ENCODE data around the gene CLIC4. TPM values are rescaled to one million over a fixed set of nuclear protein-coding genes. Genes with fewer than 3 reads are reported as not detected.

CLIC4 gene
- total and polyA plus RNA-seq, 8 donors: 53.5 to 372 (median 110) TPM

GRCh38 chr1:24713176-24713575 is 32.1 kb upstream of the CLIC4 start:
- H3K9me3 ChIP-seq: no peaks in the 10 kb centered on the region
- intact Hi-C loops (cut with DNase I; ENCODE audit: low total_unique reads): no loop called here

GRCh38 chr1:24713736-24714135 is 31.5 kb upstream of the CLIC4 start:
- Histone ChIP-seq H3K27me3 (no peaks in the 10 kb centered on the region), H3K36me3 (no peaks in the 10 kb centered on the region), H3K27ac (no peak overlapping the region), H3K4me3 (no peak overlapping the region), H3K9me3 (no peaks in the 10 kb centered on the region), H3K4me1 (peaks cover 0 to 10% (median 10%) of the 10 kb centered on the region in 4 donors)
- TF ChIP-seq POLR2AphosphoS5 (IDR thresholded peaks at IDR 0.05) (no peak), EP300 (IDR thresholded peaks at IDR 0.05) (no peak), POLR2A (IDR thresholded peaks at IDR 0.05) (no peak)
- TF ChIP-seq, protein P1, sequence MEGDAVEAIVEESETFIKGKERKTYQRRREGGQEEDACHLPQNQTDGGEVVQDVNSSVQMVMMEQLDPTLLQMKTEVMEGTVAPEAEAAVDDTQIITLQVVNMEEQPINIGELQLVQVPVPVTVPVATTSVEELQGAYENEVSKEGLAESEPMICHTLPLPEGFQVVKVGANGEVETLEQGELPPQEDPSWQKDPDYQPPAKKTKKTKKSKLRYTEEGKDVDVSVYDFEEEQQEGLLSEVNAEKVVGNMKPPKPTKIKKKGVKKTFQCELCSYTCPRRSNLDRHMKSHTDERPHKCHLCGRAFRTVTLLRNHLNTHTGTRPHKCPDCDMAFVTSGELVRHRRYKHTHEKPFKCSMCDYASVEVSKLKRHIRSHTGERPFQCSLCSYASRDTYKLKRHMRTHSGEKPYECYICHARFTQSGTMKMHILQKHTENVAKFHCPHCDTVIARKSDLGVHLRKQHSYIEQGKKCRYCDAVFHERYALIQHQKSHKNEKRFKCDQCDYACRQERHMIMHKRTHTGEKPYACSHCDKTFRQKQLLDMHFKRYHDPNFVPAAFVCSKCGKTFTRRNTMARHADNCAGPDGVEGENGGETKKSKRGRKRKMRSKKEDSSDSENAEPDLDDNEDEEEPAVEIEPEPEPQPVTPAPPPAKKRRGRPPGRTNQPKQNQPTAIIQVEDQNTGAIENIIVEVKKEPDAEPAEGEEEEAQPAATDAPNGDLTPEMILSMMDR (IDR thresholded peaks at IDR 0.05): no peak
- WGBS, 5 donors: 59 to 85% (median 63%) methylated on average over 5 of the region's 5 CpGs
- intact Hi-C loops (cut with DNase I; ENCODE audit: low total_unique reads): no loop called here
- no peak for DNase-seq

More at GRCh38 chr1:24713176-24713575, 32.1 kb upstream of the CLIC4 start:
- H3K4me1 ChIP-seq: peaks cover 0 to 5% (median 4%) of the 10 kb centered on the region in 4 donors
- no peak overlapping the region for H3K27ac ChIP-seq
- H3K4me3 ChIP-seq: no peak overlapping the region
- no peak for DNase-seq
- WGBS, 5 donors: 85 to 99% (median 94%) methylated on average over 4 of the region's 4 CpGs
- no peaks in the 10 kb centered on the region for H3K36me3 ChIP-seq
- no peaks in the 10 kb centered on the region for H3K27me3 ChIP-seq
- TF ChIP-seq POLR2A (IDR thresholded peaks at IDR 0.05): no peak

DNA sequence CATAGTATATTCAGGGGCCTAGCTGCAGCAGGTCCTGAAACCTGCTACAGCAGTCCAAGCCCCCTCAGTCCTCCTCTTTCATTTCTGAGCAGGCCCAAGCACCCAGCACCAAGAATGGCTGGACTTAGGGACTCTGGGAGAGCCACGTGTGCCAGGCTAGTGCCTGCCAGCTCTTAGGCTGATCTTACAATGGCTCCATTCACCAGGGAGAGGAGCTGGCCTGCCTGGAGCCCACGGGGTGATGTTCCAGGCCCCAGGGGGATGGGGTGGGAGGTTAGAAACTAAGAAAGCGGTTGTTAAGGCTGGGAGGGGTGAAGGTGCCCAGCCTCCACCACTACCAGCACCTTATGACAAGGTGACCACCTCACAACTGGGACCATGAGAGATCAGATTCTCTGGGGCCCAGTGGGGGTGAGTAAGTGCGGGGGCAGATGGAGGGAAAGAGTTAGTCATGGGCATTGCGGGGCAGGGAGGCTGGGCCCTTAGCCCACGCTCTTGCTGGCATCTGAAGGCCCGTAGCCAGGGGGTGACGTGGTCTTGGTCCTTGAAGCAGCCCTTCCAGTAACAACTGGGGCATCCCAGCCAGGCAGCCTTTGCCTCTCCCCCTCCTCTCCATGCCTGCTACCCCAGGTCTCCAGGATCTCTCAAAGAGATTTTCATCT is 30.3 kb upstream of the CLIC4 start:
- no peak overlapping the region for H3K4me3 ChIP-seq
- 81 to 89% (median 87%) methylated on average over 7 to 8 of the region's 8 CpGs for whole genome bisulfite sequencing, 5 donors
- H3K4me1 ChIP-seq: peaks cover 0 to 16% (median 11%) of the 10 kb centered on the region in 4 donors
- no peaks in the 10 kb centered on the region for H3K27me3 ChIP-seq
- intact Hi-C loops (cut with DNase I; ENCODE audit: low total_unique reads): no loop called here
- peak in 1 of 2 donors; percentile 49 for DNase-seq
- H3K27ac ChIP-seq: no peak overlapping the region
- no peak for TF ChIP-seq POLR2AphosphoS5 (IDR thresholded peaks at IDR 0.05)
- TF ChIP-seq, protein P1 (IDR thresholded peaks at IDR 0.05): no peak
- TF ChIP-seq EP300 (IDR thresholded peaks at IDR 0.05): no peak
- TF ChIP-seq POLR2A (IDR thresholded peaks at IDR 0.05): no peak
- no peaks in the 10 kb centered on the region for H3K36me3 ChIP-seq
- H3K9me3 ChIP-seq: no peaks in the 10 kb centered on the region

GRCh38 chr1:24715658-24716057 is 29.6 kb upstream of the CLIC4 start:
- H3K4me1 ChIP-seq: peaks cover 0 to 22% (median 12%) of the 10 kb centered on the region in 4 donors
- no peaks in the 10 kb centered on the region for H3K9me3 ChIP-seq
- intact Hi-C loops (cut with DNase I; ENCODE audit: low total_unique reads): no loop called here
- TF ChIP-seq POLR2A (IDR thresholded peaks at IDR 0.05) (no peak), EP300 (IDR thresholded peaks at IDR 0.05) (no peak), POLR2AphosphoS5 (IDR thresholded peaks at IDR 0.05) (no peak)
- TF ChIP-seq, protein P1 (IDR thresholded peaks at IDR 0.05): no peak
- DNase-seq: no peak
- no peaks in the 10 kb centered on the region for H3K36me3 ChIP-seq
- WGBS, 5 donors: 95 to 98% (median 96%) methylated on average over 7 of the region's 7 CpGs
- H3K4me3 ChIP-seq: no peak overlapping the region
- H3K27me3 ChIP-seq: no peaks in the 10 kb centered on the region
- H3K27ac ChIP-seq: no peak overlapping the region
